Measurements from ENCODE around the gene PLEKHA1.

PLEKHA1 gene

GRCh38 chr10:122463466-122464249 lies 89.2 kb downstream of the PLEKHA1 start:
- DNase-seq, result no peak

DNA sequence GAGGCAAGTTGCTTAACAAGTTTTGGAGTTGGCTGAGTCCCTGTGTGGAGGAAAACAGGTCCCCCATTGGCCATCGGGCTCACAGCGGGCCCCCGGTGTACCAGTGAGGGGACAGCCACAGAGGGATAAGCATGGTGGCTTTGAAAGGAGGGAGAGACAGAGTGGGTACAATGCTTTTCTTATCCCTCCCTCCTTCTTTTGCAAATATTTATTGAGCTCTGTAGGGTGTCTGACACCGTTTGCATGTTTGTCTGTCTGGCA lies 89.7 kb downstream of the PLEKHA1 start:
- DNase-seq, result no peak

GRCh38 chr10:122464586-122464985 lies 90.1 kb downstream of the PLEKHA1 start:
- no peak for DNase-seq

GRCh38 chr10:122465401-122466040 lies 91.0 kb downstream of the PLEKHA1 start:
- no peak for DNase-seq

GRCh38 chr10:122466951-122467381 lies 92.5 kb downstream of the PLEKHA1 start:
- DNase-seq, result no peak

DNA sequence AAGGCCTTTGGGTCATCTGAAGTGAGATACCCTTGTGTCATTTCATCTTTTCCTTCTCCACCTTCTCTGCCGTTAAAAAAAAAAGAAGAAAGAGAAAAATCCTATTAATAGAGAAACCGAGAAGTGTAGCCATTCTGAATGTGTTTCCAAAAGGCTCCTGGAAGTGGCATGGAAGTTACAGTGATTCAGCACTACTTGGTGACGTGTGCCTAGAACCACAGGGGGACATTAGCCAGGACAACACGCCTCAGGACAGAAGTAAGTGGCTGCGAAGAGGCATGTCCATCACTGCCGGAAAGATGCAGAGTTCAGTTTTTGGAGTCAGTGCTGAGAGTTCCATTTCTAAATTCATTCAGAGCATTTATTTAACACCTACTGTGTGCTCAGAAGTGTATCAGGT lies 93.2 kb downstream of the PLEKHA1 start:
- no peak for DNase-seq

- no peak for DNase-seq
These were observed 93.9 kb downstream of the PLEKHA1 start for GRCh38 chr10:122468307-122468925.

GRCh38 chr10:122468926-122469781 lies 94.6 kb downstream of the PLEKHA1 start:
- DNase-seq, result no peak

- DNase-seq, result no peak
These were observed 95.3 kb downstream of the PLEKHA1 start for GRCh38 chr10:122469848-122470247.

GRCh38 chr10:122471531-122472177 lies 97.1 kb downstream of the PLEKHA1 start:
- DNase-seq, result no peak

GRCh38 chr10:122473116-122473515 lies 98.6 kb downstream of the PLEKHA1 start:
- no peak for DNase-seq

DNA sequence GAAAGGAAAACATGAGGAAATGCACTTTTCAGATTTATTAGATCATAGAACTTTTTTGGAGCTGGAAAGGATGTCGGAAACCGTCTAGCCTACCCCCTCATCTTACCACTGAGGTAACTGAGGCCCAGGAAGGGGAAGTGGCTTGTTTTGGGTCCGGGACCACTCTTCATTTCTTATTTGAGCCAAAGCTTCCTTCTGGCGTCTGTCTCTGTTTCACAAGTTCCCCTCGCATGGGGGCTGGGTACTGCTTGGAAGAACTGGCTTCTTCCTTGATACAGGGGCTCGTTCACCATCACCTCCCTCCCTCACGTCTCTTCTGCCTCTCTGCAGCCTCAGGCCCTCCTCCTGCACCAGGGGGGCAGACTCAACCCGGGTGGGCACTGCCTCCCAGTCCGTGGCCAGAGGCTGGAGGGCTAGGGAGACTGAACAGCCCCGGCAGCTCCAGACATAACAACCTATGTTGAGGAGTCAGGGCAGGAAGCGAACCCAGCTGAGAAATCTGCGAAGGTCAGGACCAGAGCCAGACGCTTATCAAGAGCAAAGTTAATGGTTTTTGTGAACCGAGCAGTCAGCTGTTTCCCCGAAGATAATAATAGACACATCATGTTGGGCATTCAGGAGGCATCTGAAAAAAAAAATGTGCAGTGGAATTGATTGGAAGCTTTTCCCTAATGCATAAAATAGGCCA lies 99.8 kb downstream of the PLEKHA1 start:
- peak; percentile 24 for DNase-seq

GRCh38 chr10:122475100-122475499 lies 100.6 kb downstream of the PLEKHA1 start:
- DNase-seq, result no peak

DNA sequence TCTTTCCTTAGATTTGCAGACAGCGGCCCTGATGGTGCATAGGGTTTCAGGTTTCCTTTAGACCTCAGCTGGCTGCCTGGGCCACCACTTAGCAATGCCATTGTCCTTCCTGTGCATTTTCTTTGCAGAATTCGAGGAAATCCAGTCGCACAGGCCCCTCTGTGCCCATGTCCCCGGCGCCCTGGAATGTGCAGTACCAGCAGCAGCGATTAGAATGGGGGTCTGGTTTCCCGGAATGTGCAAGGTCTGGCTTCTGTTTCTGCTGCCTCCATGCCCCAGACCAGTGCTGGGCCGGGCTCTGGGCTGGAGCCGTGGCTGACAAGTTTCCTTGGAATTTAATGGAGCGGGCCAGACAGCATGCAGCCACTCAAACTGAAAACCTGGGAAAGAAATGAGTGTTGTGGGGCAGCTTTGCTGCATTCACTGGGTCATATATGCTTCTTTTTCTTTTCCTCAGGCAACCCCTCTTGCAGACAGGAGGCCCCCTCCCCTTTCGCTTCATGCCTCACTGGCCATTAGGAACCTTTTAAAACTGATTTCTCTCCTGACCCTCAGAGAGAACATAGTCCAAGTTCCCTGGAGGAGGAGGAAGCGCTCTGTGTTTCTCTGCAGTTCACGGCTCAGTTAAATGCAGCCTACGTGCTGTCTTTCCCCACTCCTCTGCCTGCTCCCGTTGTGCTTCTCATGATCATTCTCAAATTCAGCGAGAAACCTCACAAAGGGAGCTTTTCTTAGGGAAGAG lies 101.3 kb downstream of the PLEKHA1 start:
- no peak for DNase-seq

DNA sequence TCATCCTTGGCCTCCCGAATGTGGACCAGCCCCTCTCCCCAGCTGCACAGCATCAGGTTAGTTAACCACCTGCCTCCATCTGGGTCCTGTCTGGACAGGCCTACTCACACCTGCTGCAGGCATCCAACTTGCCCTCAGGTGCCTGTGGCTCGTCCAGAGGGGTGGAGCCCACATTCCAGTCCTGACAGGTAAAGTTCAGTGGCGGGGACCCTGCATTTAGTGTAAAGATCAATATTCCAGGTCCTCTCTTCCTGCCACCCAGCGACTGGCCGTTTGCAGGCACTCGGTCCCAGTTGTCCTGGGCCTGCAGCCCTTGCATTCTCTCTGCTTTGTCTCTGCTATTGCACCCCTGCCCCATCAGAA lies 101.8 kb downstream of the PLEKHA1 start:
- DNase-seq, result no peak

DNA sequence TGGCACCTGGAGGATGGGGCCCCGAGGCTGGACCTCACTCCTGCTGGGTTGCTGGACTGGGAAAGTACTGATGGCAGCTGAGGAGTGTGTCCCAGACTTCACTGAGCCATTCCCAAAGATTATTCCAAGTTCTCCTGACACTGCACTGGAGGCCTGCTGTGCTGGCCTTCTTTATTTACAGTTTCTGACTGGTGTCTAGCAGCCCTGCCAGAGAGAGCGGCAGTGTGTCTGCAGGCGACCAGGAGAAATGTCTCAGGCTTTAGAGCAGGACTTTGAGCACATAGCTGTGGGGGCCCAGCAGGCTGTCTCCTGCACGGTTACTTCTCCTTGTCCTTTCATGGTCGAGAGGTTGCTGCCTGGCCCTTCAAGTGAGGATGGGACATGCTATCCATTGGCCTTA lies 102.9 kb downstream of the PLEKHA1 start:
- DNase-seq, result no peak

GRCh38 chr10:122478971-122479370 lies 104.5 kb downstream of the PLEKHA1 start:
- DNase-seq, result no peak

DNA sequence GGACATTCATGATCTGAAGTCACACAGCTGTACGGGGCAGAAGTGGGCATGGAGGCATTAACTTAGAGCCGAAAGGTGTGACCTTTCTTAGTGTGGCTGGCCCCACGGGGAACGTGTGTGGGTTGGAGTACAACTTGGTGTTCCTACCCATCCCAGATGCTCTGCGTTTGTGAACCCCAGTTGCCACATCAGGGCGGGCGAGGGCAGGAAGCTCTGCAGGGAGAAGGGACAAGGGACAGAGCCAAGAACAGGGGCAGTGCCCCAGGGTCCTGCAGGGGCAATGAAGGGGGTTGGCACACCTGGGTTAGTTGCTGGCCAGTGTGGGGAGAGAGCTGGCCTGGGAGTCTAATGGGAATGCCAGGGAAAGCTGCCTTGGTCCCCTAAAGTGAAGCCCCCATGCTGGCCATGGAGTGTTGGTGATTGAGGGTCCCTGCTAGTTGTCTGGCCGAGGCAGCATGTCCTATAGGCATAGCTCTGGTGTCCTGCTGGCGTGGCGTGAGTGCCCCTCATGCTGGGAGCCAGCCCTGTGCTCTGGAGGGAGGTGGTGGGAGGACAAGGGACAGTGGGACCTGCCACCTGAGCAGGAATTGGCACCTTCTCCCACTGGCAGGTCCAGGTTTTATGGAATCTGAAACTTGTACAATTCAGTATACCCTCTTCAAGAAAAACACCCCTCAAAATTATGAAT lies 105.8 kb downstream of the PLEKHA1 start:
- DNase-seq, result no peak

- no peak for DNase-seq
These were observed 107.0 kb downstream of the PLEKHA1 start for GRCh38 chr10:122481296-122482056.
